ENCODE data around the gene HSPB6. TPM values are rescaled to one million over a fixed set of nuclear protein-coding genes. Genes with fewer than 3 reads are reported as not detected.

Gene HSPB6
- total and polyA plus RNA-seq, 9 donors, result 44.9 to 434 (median 232) TPM

DNA sequence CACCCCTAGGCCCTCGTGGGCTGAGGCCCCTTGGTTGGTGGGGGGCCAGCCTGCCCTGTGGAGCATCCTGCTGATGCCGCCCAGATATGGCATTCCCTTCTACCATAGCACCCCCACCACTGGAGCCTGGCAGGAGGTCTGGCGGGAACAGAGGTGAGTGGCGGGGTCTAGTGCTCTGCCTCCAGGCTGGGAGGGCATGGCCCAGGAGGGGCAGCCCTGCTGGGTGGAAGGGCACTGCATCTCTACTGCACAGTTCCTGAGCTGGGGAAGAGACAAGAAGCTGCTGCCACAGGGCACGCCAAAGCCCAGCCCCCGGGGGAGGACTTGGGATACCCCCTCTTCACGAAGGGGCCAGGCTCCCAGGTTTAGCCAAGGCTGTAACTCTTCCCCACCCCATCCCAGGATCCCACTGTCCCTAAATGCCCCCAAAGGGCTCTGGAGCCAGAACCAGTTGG lies 41.4 kb downstream of the HSPB6 start:
- Histone ChIP-seq H3K4me3 (no peak overlapping the region), H3K27ac (no peak overlapping the region), H3K4me1 (ENCODE audit: insufficient read depth) (peaks cover 10% of the 10 kb centered on the region)

GRCh38 chr19:35714601-35715354 lies 42.1 kb downstream of the HSPB6 start:
- TF ChIP-seq POLR2A (IDR thresholded peaks at IDR 0.05) (no peak), EP300 (IDR thresholded peaks at IDR 0.05) (no peak), CTCF (IDR thresholded peaks at IDR 0.05) (no peak)
- H3K9me3 ChIP-seq, result no peaks in the 10 kb centered on the region
- intact Hi-C loops (cut with DNase I), result loop anchor here in 3 of 4 donors (2.0 to 10.0 kb wide), 3 partner anchors 18 to 167 kb away; partner anchors contain the start of genes TMEM147 (in 2 of the 3) and PRODH2 (in 1 of the 3)
- H3K36me3 ChIP-seq, result no peaks in the 10 kb centered on the region
- H3K27ac ChIP-seq, result no peak overlapping the region
- H3K4me3 ChIP-seq, result no peak overlapping the region
- peak in 1 of 5 donors; percentile 24 for DNase-seq
- H3K4me1 ChIP-seq (ENCODE audit: insufficient read depth), result peaks cover 10% of the 10 kb centered on the region
- no peaks in the 10 kb centered on the region for H3K27me3 ChIP-seq
- WGBS, 3 donors, result 72 to 79% (median 73%) methylated on average over 12 to 14 of the region's 14 CpGs

More for the DNA sequence above, 41.4 kb downstream of the HSPB6 start:
- intact Hi-C loops (cut with DNase I), result loop anchor here in 3 of 4 donors (2.0 to 10.0 kb wide), 3 partner anchors 19 to 168 kb away; partner anchors contain the start of genes TMEM147 (in 2 of the 3) and PRODH2 (in 1 of the 3)
- TF ChIP-seq POLR2A (IDR thresholded peaks at IDR 0.05) (no peak), EP300 (IDR thresholded peaks at IDR 0.05) (no peak), CTCF (IDR thresholded peaks at IDR 0.05) (no peak)
- 64 to 72% (median 71%) methylated on average over 7 of the region's 7 CpGs for WGBS, 3 donors
- DNase-seq, result peak in 2 of 5 donors; percentile 24 to 40
- no peaks in the 10 kb centered on the region for H3K27me3 ChIP-seq
- no peaks in the 10 kb centered on the region for H3K36me3 ChIP-seq
- H3K9me3 ChIP-seq, result no peaks in the 10 kb centered on the region

GRCh38 chr19:35713904-35714495 lies 42.8 kb downstream of the HSPB6 start:
- peaks cover 9% of the 10 kb centered on the region for H3K4me1 ChIP-seq (ENCODE audit: insufficient read depth)
- H3K9me3 ChIP-seq, result no peaks in the 10 kb centered on the region
- H3K4me3 ChIP-seq, result no peak overlapping the region
- TF ChIP-seq EP300 (IDR thresholded peaks at IDR 0.05), result no peak
- no peak for TF ChIP-seq CTCF (IDR thresholded peaks at IDR 0.05)
- no peak for TF ChIP-seq POLR2A (IDR thresholded peaks at IDR 0.05)
- H3K36me3 ChIP-seq, result no peaks in the 10 kb centered on the region
- no peaks in the 10 kb centered on the region for H3K27me3 ChIP-seq
- intact Hi-C loops (cut with DNase I), result loop anchor here in 2 of 4 donors (2.0 to 10.0 kb wide), 2 partner anchors 17 to 101 kb away; partner anchors contain the start of gene PRODH2 (in 1 of the 2)
- WGBS, 3 donors, result 73 to 85% (median 74%) methylated on average over 12 of the region's 12 CpGs
- DNase-seq, result no peak
- H3K27ac ChIP-seq, result no peak overlapping the region

- peaks cover 5% of the 10 kb centered on the region for H3K4me1 ChIP-seq (ENCODE audit: insufficient read depth)
- DNase-seq, result no peak
- H3K4me3 ChIP-seq, result no peak overlapping the region
- H3K9me3 ChIP-seq, result no peaks in the 10 kb centered on the region
- WGBS, 3 donors, result 58 to 74% (median 69%) methylated on average over 2 of the region's 2 CpGs
- intact Hi-C loops (cut with DNase I), result loop anchor here in 1 of 4 donors (10.0 kb wide), 1 partner anchor 101 kb away; the partner anchor contains the start of gene PRODH2
- no peaks in the 10 kb centered on the region for H3K36me3 ChIP-seq
- TF ChIP-seq CTCF (IDR thresholded peaks at IDR 0.05) (no peak), EP300 (IDR thresholded peaks at IDR 0.05) (no peak)
- H3K27me3 ChIP-seq, result no peaks in the 10 kb centered on the region
- H3K27ac ChIP-seq, result no peak overlapping the region
Measured at GRCh38 chr19:35713506-35713850, 43.4 kb downstream of the HSPB6 start.

Data from ovary (tissue), 9 donors.